Right lobe of liver (tissue), 4 donors: ENCODE measurements around the gene PAK5.

Experiments used
- POLR2A ChIP-seq: fragments of 450-650 bp; IDR thresholded peaks from one replicate; pipeline ENCODE4 v1.6.1; 2017; ENCODE audit warnings: antibody characterized with exemption, mild to moderate bottlenecking
- TF ChIP-seq, protein P1 (sequence below), 4 donors: fragments of 200-600 bp in 3 of 4; fragments of 450-650 bp in 1 of 4; IDR thresholded peaks; one replicate each; pipeline versions ENCODE4 v1.5.1 to v1.8.0; 2016 to 2022; ENCODE audit warnings: antibody characterized with exemption in 4 of 4, mild to moderate bottlenecking in 2 of 4
- donor health status: DM: no; HTN: no; CAD: no.
- donor health status: DM: no; HTN: no; CAD: no.
- donor health status: DM: no; HTN: yes; CAD: no.

GRCh38 chr20:9632991-9633390, 205.9 kb downstream of the PAK5 start:
- TF ChIP-seq, protein P1, sequence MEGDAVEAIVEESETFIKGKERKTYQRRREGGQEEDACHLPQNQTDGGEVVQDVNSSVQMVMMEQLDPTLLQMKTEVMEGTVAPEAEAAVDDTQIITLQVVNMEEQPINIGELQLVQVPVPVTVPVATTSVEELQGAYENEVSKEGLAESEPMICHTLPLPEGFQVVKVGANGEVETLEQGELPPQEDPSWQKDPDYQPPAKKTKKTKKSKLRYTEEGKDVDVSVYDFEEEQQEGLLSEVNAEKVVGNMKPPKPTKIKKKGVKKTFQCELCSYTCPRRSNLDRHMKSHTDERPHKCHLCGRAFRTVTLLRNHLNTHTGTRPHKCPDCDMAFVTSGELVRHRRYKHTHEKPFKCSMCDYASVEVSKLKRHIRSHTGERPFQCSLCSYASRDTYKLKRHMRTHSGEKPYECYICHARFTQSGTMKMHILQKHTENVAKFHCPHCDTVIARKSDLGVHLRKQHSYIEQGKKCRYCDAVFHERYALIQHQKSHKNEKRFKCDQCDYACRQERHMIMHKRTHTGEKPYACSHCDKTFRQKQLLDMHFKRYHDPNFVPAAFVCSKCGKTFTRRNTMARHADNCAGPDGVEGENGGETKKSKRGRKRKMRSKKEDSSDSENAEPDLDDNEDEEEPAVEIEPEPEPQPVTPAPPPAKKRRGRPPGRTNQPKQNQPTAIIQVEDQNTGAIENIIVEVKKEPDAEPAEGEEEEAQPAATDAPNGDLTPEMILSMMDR (IDR thresholded peaks at IDR 0.05) = no peak
- no peak for TF ChIP-seq POLR2A
